Trophoblast cell (in vitro differentiated cells and primary cell): Measurements from ENCODE around the gene EFHC2.

ENCODE experiments used
- DNase-seq, 2 donors: peaks; one replicate each; pipeline ENCODE4 v3.0.0-alpha.2; 2016
- H2AFZ ChIP-seq: 2 replicates; pipeline ENCODE4 v1.6.1; 2013; ENCODE audit warnings: low read length, moderate library complexity, mild to moderate bottlenecking; ENCODE audit not compliant: insufficient read depth, poor library complexity
- H2AK5ac ChIP-seq: 2 replicates; pipeline ENCODE4 v1.6.1; 2013; ENCODE audit warnings: mild to moderate bottlenecking, low read length
- H2BK120ac ChIP-seq: 2 replicates; pipeline ENCODE4 v1.6.1; 2013; ENCODE audit warnings: low read length, mild to moderate bottlenecking, moderate library complexity; ENCODE audit not compliant: insufficient read depth, poor library complexity
- H2BK12ac ChIP-seq: 2 replicates; pipeline ENCODE4 v1.6.1; 2013; ENCODE audit warnings: mild to moderate bottlenecking, low read length, moderate library complexity
- H2BK5ac ChIP-seq: 2 replicates; pipeline ENCODE4 v1.6.1; 2013; ENCODE audit warnings: low read length, low read depth, moderate library complexity, mild to moderate bottlenecking; ENCODE audit not compliant: poor library complexity
- H3K14ac ChIP-seq: 2 replicates; pipeline ENCODE4 v1.6.1; 2013; ENCODE audit warnings: mild to moderate bottlenecking, low read length
- H3K18ac ChIP-seq: 2 replicates; pipeline ENCODE4 v1.6.1; 2013; ENCODE audit warnings: mild to moderate bottlenecking, low read length
- H3K23ac ChIP-seq: 2 replicates; pipeline ENCODE4 v1.6.1; 2013; ENCODE audit warnings: low read length
- H3K27ac ChIP-seq: 2 replicates; pipeline ENCODE4 v1.5.1; 2013; ENCODE audit warnings: low read depth, mild to moderate bottlenecking, inconsistent platforms, low read length, moderate library complexity
- H3K27me3 ChIP-seq: 2 replicates; pipeline ENCODE4 v1.6.1; 2013; ENCODE audit warnings: inconsistent platforms, mild to moderate bottlenecking, low read length, moderate library complexity; ENCODE audit not compliant: insufficient read depth
- H3K36me3 ChIP-seq, 2 experiments: 1 replicate in 1 of 2; 2 replicates in 1 of 2; pipeline ENCODE4 v1.6.1; 2013; ENCODE audit warnings: low read length in 2 of 2, mild to moderate bottlenecking in 2 of 2, moderate library complexity in 1 of 2; ENCODE audit not compliant: insufficient read depth in 2 of 2, control insufficient read depth in 1 of 2
- H3K4ac ChIP-seq: 2 replicates; pipeline ENCODE4 v1.6.1; 2013; ENCODE audit warnings: low read depth, mild to moderate bottlenecking, low read length, moderate library complexity
- H3K4me1 ChIP-seq, 2 experiments: 1 replicate in 1 of 2; 2 replicates in 1 of 2; pipeline ENCODE4 v1.6.1; 2013; ENCODE audit warnings: low read length in 2 of 2, mild to moderate bottlenecking in 2 of 2, moderate library complexity in 1 of 2; ENCODE audit not compliant: insufficient read depth in 2 of 2, control insufficient read depth in 1 of 2
- H3K4me2 ChIP-seq: 2 replicates; pipeline ENCODE4 v1.6.1; 2013; ENCODE audit warnings: inconsistent platforms, mild to moderate bottlenecking, low read length, moderate library complexity
- H3K4me3 ChIP-seq: 2 replicates; pipeline ENCODE4 v1.5.1; 2013; ENCODE audit warnings: mild to moderate bottlenecking, low read depth, low read length, inconsistent platforms
- H3K79me1 ChIP-seq: one replicate; pipeline ENCODE4 v1.6.1; 2013; ENCODE audit warnings: low read length
- H3K79me2 ChIP-seq: 2 replicates; pipeline ENCODE4 v1.6.1; 2013; ENCODE audit warnings: low read length, mild to moderate bottlenecking; ENCODE audit not compliant: control insufficient read depth, insufficient read depth, poor library complexity
- H3K9ac ChIP-seq: 2 replicates; pipeline ENCODE4 v1.6.1; 2013; ENCODE audit warnings: mild to moderate bottlenecking, low read length
- H3K9me3 ChIP-seq: 2 replicates; pipeline ENCODE4 v1.6.1; 2013; ENCODE audit warnings: low read depth, mild to moderate bottlenecking, control low read depth, inconsistent platforms, low read length; ENCODE audit not compliant: insufficient read depth
- H4K12ac ChIP-seq: 2 replicates; pipeline ENCODE4 v1.6.1; 2013; ENCODE audit warnings: low read depth, mild to moderate bottlenecking, low read length, moderate library complexity
- H4K8ac ChIP-seq: 2 replicates; pipeline ENCODE4 v1.6.1; 2013; ENCODE audit warnings: low read depth, mild to moderate bottlenecking, low read length, moderate library complexity
- H4K91ac ChIP-seq: one replicate; pipeline ENCODE4 v1.6.1; 2013; ENCODE audit warnings: low read depth, mild to moderate bottlenecking, low read length, moderate library complexity
- WGBS: extraction: QIAGEN DNeasy Blood & Tissue Kit; methylation state at CpG from one replicate; pipeline ENCODE4 v1.1.7; 2013; ENCODE audit warnings: missing lambda C conversion rate; ENCODE audit not compliant: insufficient read length, insufficient coverage; ENCODE audit errors: extremely low coverage; 5-methylcytosine and 5-hydroxymethylcytosine counted together

The EFHC2 gene

GRCh38 chrX:44246826-44247225, 96.6 kb downstream of the EFHC2 start:
- no peaks in the 10 kb centered on the region for H3K4me1 ChIP-seq
- DNase-seq, result peak in 1 of 2 donors; percentile 52
- no peak overlapping the region for H4K8ac ChIP-seq
- H3K14ac ChIP-seq, result no peak overlapping the region
- H3K4me3 ChIP-seq, result no peak overlapping the region
- H3K36me3 ChIP-seq, result no peaks in the 10 kb centered on the region
- H3K18ac ChIP-seq, result no peak overlapping the region
- H3K27me3 ChIP-seq, result no peaks in the 10 kb centered on the region
- H3K27ac ChIP-seq, result no peak overlapping the region
- H4K91ac ChIP-seq, result no peak overlapping the region
- H2BK120ac ChIP-seq, result no peak overlapping the region
- no peak overlapping the region for H3K4ac ChIP-seq
- H3K9me3 ChIP-seq, result no peaks in the 10 kb centered on the region
- H2AFZ ChIP-seq, result no peak overlapping the region
- no peak overlapping the region for H3K9ac ChIP-seq
- H3K23ac ChIP-seq, result no peak overlapping the region
- H3K79me1 ChIP-seq, result no peaks in the 10 kb centered on the region
- no CpG with 5 or more reads among the region's 2 CpGs for WGBS
- no peak overlapping the region for H4K12ac ChIP-seq
- H2AK5ac ChIP-seq, result no peak overlapping the region
- no peak overlapping the region for H3K4me2 ChIP-seq
- H3K79me2 ChIP-seq, result no peaks in the 10 kb centered on the region
- no peak overlapping the region for H2BK5ac ChIP-seq
- no peak overlapping the region for H2BK12ac ChIP-seq

GRCh38 chrX:44245733-44246132, 97.7 kb downstream of the EFHC2 start:
- Histone ChIP-seq H2BK12ac (no peak overlapping the region), H3K27me3 (no peaks in the 10 kb centered on the region), H3K4me2 (no peak overlapping the region), H3K79me2 (no peaks in the 10 kb centered on the region), H3K4me3 (no peak overlapping the region), H3K9me3 (no peaks in the 10 kb centered on the region), H3K23ac (no peak overlapping the region), H4K8ac (no peak overlapping the region), H4K12ac (no peak overlapping the region), H2BK5ac (no peak overlapping the region), H3K4me1 (no peaks in the 10 kb centered on the region), H2AFZ (no peak overlapping the region), H3K36me3 (no peaks in the 10 kb centered on the region), H2AK5ac (no peak overlapping the region), H3K14ac (no peak overlapping the region), H3K4ac (no peak overlapping the region), H3K79me1 (no peaks in the 10 kb centered on the region), H3K27ac (no peak overlapping the region), H3K9ac (no peak overlapping the region), H3K18ac (no peak overlapping the region), H2BK120ac (no peak overlapping the region), H4K91ac (peak overlapping the region; percentile 47)
- WGBS, result no CpG with 5 or more reads among the region's 7 CpGs
- DNase-seq, result no peak

- Histone ChIP-seq H3K4me1 (no peaks in the 10 kb centered on the region), H2BK12ac (no peak overlapping the region), H3K4ac (no peak overlapping the region), H4K91ac (no peak overlapping the region), H2AFZ (no peak overlapping the region), H4K8ac (no peak overlapping the region), H3K36me3 (no peaks in the 10 kb centered on the region), H4K12ac (no peak overlapping the region), H3K4me3 (no peak overlapping the region), H3K9me3 (no peaks in the 10 kb centered on the region), H3K27ac (no peak overlapping the region), H3K79me2 (no peaks in the 10 kb centered on the region), H3K18ac (no peak overlapping the region), H2AK5ac (no peak overlapping the region), H2BK5ac (no peak overlapping the region), H3K27me3 (no peaks in the 10 kb centered on the region), H3K4me2 (no peak overlapping the region), H3K79me1 (no peaks in the 10 kb centered on the region), H3K9ac (no peak overlapping the region), H2BK120ac (no peak overlapping the region), H3K14ac (no peak overlapping the region), H3K23ac (no peak overlapping the region)
- peak; percentile 7 to 65 for DNase-seq
- WGBS, result no CpG with 5 or more reads among the region's 1 CpG
Observed at GRCh38 chrX:44244008-44244407, 99.5 kb downstream of the EFHC2 start.

- Histone ChIP-seq H2BK120ac (no peak overlapping the region), H2BK12ac (no peak overlapping the region), H4K91ac (no peak overlapping the region), H2AFZ (no peak overlapping the region), H3K4me1 (no peaks in the 10 kb centered on the region), H3K9me3 (no peaks in the 10 kb centered on the region), H3K23ac (no peak overlapping the region), H3K79me1 (no peaks in the 10 kb centered on the region), H2BK5ac (no peak overlapping the region), H3K36me3 (no peaks in the 10 kb centered on the region), H3K4ac (no peak overlapping the region), H3K4me3 (no peak overlapping the region), H3K79me2 (no peaks in the 10 kb centered on the region), H2AK5ac (no peak overlapping the region), H3K27ac (no peak overlapping the region), H3K27me3 (no peaks in the 10 kb centered on the region), H4K8ac (no peak overlapping the region), H3K14ac (no peak overlapping the region), H4K12ac (no peak overlapping the region), H3K18ac (no peak overlapping the region), H3K9ac (no peak overlapping the region), H3K4me2 (no peak overlapping the region)
- WGBS, result no CpG with 5 or more reads among the region's 4 CpGs
- no peak for DNase-seq
Observed at GRCh38 chrX:44241546-44241945, 101.9 kb downstream of the EFHC2 start.
